RWPE2 (cell line): Measurements from ENCODE around the gene PLPP3.

Experiments
- ATAC-seq: fragments of 200-7000 bp; cut with Tn5 transposase; 3 replicates; pipeline ENCODE4 v1.9.1; 2021; ENCODE audit warnings: low read depth
- DNase-seq: peaks from one replicate; pipeline ENCODE4 v3.0.0-alpha.2; 2020; ENCODE audit warnings: low spot score
- H3K27ac ChIP-seq: fragments of 450-650 bp; 2 replicates; pipeline ENCODE4 v1.5.1; 2017; ENCODE audit warnings: mild to moderate bottlenecking; ENCODE audit not compliant: poor library complexity, severe bottlenecking
- H3K27me3 ChIP-seq: fragments of 250-450 bp; sonication (Bioruptor Pico); 2 replicates; pipeline ENCODE4 v1.5.1; 2021; ENCODE audit warnings: mild to moderate bottlenecking, moderate library complexity; ENCODE audit not compliant: insufficient read depth, poor library complexity, severe bottlenecking
- H3K36me3 ChIP-seq: fragments of 250-450 bp; sonication (Bioruptor Pico); 2 replicates; pipeline ENCODE4 v1.5.1; 2020; ENCODE audit warnings: low read depth, mild to moderate bottlenecking, moderate library complexity
- H3K4me1 ChIP-seq: fragments of 250-450 bp; sonication (Bioruptor Pico); 2 replicates; pipeline ENCODE4 v1.5.1; 2021; ENCODE audit warnings: mild to moderate bottlenecking, moderate library complexity; ENCODE audit not compliant: insufficient read depth, poor library complexity, severe bottlenecking
- H3K4me3 ChIP-seq: fragments of 250-450 bp; sonication (Bioruptor Pico); 2 replicates; pipeline ENCODE4 v1.5.1; 2021; ENCODE audit warnings: mild to moderate bottlenecking, moderate library complexity; ENCODE audit not compliant: severe bottlenecking
- H3K9me3 ChIP-seq: fragments of 250-450 bp; sonication (Bioruptor Pico); 2 replicates; pipeline ENCODE4 v1.5.1; 2021; ENCODE audit warnings: mild to moderate bottlenecking, moderate library complexity; ENCODE audit not compliant: severe bottlenecking
- TF ChIP-seq, protein P1 (sequence below): fragments of 450-650 bp; IDR thresholded peaks from one replicate; pipeline ENCODE4 v1.5.1; 2017; ENCODE audit warnings: mild to moderate bottlenecking, moderate library complexity; ENCODE audit not compliant: poor library complexity, severe bottlenecking

Gene PLPP3

DNA sequence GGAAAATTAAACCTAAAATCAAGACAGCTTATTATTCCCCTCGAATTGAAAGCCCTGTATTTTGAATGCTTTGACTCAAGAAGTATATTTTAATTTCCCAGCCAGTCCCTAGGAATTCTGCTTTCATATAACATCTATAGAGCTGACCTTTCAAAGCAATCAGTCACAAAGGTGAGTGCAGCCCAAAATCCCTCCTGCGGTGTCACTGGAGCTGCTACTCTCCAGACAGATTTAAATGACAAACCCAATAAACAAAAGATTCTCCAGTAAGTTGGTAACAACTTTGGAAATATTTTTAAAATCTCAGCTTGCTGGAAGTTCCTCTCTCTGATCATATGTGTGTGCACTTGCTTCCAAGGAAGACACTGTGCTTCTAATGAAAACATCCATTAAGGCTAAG, 14.7 kb downstream of the PLPP3 start:
- TF ChIP-seq, protein P1, sequence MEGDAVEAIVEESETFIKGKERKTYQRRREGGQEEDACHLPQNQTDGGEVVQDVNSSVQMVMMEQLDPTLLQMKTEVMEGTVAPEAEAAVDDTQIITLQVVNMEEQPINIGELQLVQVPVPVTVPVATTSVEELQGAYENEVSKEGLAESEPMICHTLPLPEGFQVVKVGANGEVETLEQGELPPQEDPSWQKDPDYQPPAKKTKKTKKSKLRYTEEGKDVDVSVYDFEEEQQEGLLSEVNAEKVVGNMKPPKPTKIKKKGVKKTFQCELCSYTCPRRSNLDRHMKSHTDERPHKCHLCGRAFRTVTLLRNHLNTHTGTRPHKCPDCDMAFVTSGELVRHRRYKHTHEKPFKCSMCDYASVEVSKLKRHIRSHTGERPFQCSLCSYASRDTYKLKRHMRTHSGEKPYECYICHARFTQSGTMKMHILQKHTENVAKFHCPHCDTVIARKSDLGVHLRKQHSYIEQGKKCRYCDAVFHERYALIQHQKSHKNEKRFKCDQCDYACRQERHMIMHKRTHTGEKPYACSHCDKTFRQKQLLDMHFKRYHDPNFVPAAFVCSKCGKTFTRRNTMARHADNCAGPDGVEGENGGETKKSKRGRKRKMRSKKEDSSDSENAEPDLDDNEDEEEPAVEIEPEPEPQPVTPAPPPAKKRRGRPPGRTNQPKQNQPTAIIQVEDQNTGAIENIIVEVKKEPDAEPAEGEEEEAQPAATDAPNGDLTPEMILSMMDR = no peak
- ATAC-seq (no peak), DNase-seq (no peak)
- Histone ChIP-seq H3K4me1 (no peaks in the 10 kb centered on the region), H3K9me3 (no peaks in the 10 kb centered on the region), H3K4me3 (no peak overlapping the region), H3K27me3 (no peaks in the 10 kb centered on the region), H3K27ac (no peak overlapping the region), H3K36me3 (no peaks in the 10 kb centered on the region)

DNA sequence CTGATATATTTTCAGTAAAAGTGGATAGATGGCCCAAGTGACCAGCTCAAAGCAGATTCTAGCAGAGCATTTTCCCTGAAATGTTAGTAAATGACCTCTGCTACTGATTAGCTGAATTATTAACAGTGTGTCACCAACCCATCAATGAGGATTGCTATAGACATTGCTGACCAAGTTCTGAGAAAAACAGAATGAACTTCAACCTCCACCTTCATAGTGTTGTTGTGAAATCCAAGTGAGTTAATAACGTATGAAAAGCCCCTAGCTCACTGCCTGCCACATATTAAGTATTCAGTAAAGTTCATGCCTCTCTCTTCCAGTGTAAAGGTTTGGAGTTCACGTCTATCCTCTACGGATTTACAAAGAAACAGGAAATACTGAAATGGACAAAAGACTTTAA, 15.8 kb downstream of the PLPP3 start:
- H3K4me3 ChIP-seq = no peak overlapping the region

GRCh38 chr1:56562891-56563452, 16.4 kb downstream of the PLPP3 start:
- H3K27ac ChIP-seq = no peak overlapping the region
- no peaks in the 10 kb centered on the region for H3K36me3 ChIP-seq
- no peaks in the 10 kb centered on the region for H3K27me3 ChIP-seq
- H3K4me1 ChIP-seq = no peaks in the 10 kb centered on the region
- no peak overlapping the region for H3K4me3 ChIP-seq
- no peak for ATAC-seq
- TF ChIP-seq, protein P1 = no peak
- DNase-seq = no peak
- no peaks in the 10 kb centered on the region for H3K9me3 ChIP-seq

More for the DNA sequence above, 15.8 kb downstream of the PLPP3 start:
- DNase-seq (no peak), ATAC-seq (no peak)
- Histone ChIP-seq H3K27ac (no peak overlapping the region), H3K4me1 (no peaks in the 10 kb centered on the region), H3K27me3 (no peaks in the 10 kb centered on the region), H3K9me3 (no peaks in the 10 kb centered on the region), H3K36me3 (no peaks in the 10 kb centered on the region)
- TF ChIP-seq, protein P1 = no peak

GRCh38 chr1:56561227-56562019, 17.9 kb downstream of the PLPP3 start:
- DNase-seq = no peak
- Histone ChIP-seq H3K4me1 (no peaks in the 10 kb centered on the region), H3K36me3 (no peaks in the 10 kb centered on the region), H3K4me3 (no peak overlapping the region), H3K27me3 (no peaks in the 10 kb centered on the region), H3K9me3 (no peaks in the 10 kb centered on the region), H3K27ac (no peak overlapping the region)
- no peak for ATAC-seq
- TF ChIP-seq, protein P1 = no peak

GRCh38 chr1:56557746-56558145, 21.6 kb downstream of the PLPP3 start:
- H3K4me3 ChIP-seq = no peak overlapping the region
- DNase-seq (no peak), ATAC-seq (no peak)
- H3K36me3 ChIP-seq = no peaks in the 10 kb centered on the region
- no peaks in the 10 kb centered on the region for H3K4me1 ChIP-seq
- TF ChIP-seq, protein P1 = no peak
- no peak overlapping the region for H3K27ac ChIP-seq
- no peaks in the 10 kb centered on the region for H3K27me3 ChIP-seq
- no peaks in the 10 kb centered on the region for H3K9me3 ChIP-seq
